Common myeloid progenitor, CD34-positive (primary cell): ENCODE data around the gene HDAC4.

Experiments
- CTCF ChIA-PET: fragments of 350-600 bp; sonication (Branson Sonifier 250); formaldehyde crosslinking; loops from one replicate; lab custom pipeline; 2021; ENCODE audit warnings: antibody characterized with exemption; lab: Charles Lee
- POLR2A ChIA-PET: fragments of 350-600 bp; sonication (Branson Sonifier 250); formaldehyde crosslinking; loops from one replicate; lab custom pipeline; 2021; ENCODE audit warnings: antibody characterized with exemption; lab: Charles Lee
- DNase-seq, 3 donors: peaks; one replicate each; pipeline versions ENCODE4 v3.0.0 to v3.0.0-alpha.2; 2013
- H3K27ac ChIP-seq, 2 experiments: 1 replicate in 1 of 2; 2 replicates in 1 of 2; pipeline ENCODE4 v1.7.0; 2013; ENCODE audit warnings: inconsistent platforms in 2 of 2, low read length in 2 of 2, mild to moderate bottlenecking in 2 of 2, low read depth in 1 of 2, moderate library complexity in 1 of 2; ENCODE audit not compliant: severe bottlenecking in 2 of 2, insufficient read depth in 1 of 2, poor library complexity in 1 of 2
- H3K27me3 ChIP-seq, 5 experiments: replicated peaks in 2 of 5; 1 replicate in 3 of 5; 2 replicates in 2 of 5; pipeline versions ENCODE4 v1.6.1 to v1.7.0; 2013; ENCODE audit warnings: low read length in 4 of 5, mild to moderate bottlenecking in 2 of 5, moderate library complexity in 2 of 5, inconsistent platforms in 1 of 5; ENCODE audit not compliant: insufficient read depth in 5 of 5, control insufficient read depth in 4 of 5
- H3K36me3 ChIP-seq, 4 experiments: 1 replicate in 2 of 4; 2 replicates in 2 of 4; pipeline versions ENCODE4 v1.6.1 to v1.7.0; 2013; ENCODE audit warnings: low read length in 3 of 4, control low read depth in 1 of 4, mild to moderate bottlenecking in 1 of 4; ENCODE audit not compliant: control insufficient read depth in 4 of 4, insufficient read depth in 4 of 4
- H3K4me1 ChIP-seq, 4 experiments: 1 replicate in 3 of 4; 2 replicates in 1 of 4; pipeline versions ENCODE4 v1.6.1 to v1.7.1; 2013; ENCODE audit warnings: low read length in 3 of 4, mild to moderate bottlenecking in 3 of 4, control low read depth in 1 of 4, inconsistent platforms in 1 of 4, moderate library complexity in 1 of 4; ENCODE audit not compliant: control insufficient read depth in 4 of 4, insufficient read depth in 4 of 4; ENCODE audit errors: control extremely low read depth in 1 of 4
- H3K4me3 ChIP-seq, 7 experiments: 1 replicate in 4 of 7; 2 replicates in 3 of 7; pipeline versions ENCODE4 v1.5.1 to v1.7.0; 2013; ENCODE audit warnings: mild to moderate bottlenecking in 7 of 7, low read length in 6 of 7, moderate library complexity in 6 of 7, inconsistent platforms in 2 of 7, low read depth in 2 of 7, control low read depth in 1 of 7; ENCODE audit not compliant: insufficient read depth in 4 of 7, control insufficient read depth in 1 of 7; ENCODE audit errors: extremely low read depth in 1 of 7
- H3K9me3 ChIP-seq, 5 experiments: 1 replicate in 4 of 5; 2 replicates in 1 of 5; pipeline versions ENCODE4 v1.6.1 to v1.7.1; 2013; ENCODE audit warnings: low read length in 4 of 5, mild to moderate bottlenecking in 2 of 5, inconsistent platforms in 1 of 5, low read depth in 1 of 5, moderate library complexity in 1 of 5; ENCODE audit not compliant: control insufficient read depth in 4 of 5, insufficient read depth in 2 of 5; ENCODE audit errors: control extremely low read depth in 1 of 5
- WGBS: methylation state at CpG from one replicate; pipeline ENCODE4 v1.1.5; 2013; ENCODE audit not compliant: insufficient coverage; 5-methylcytosine and 5-hydroxymethylcytosine counted together

The HDAC4 gene

DNA sequence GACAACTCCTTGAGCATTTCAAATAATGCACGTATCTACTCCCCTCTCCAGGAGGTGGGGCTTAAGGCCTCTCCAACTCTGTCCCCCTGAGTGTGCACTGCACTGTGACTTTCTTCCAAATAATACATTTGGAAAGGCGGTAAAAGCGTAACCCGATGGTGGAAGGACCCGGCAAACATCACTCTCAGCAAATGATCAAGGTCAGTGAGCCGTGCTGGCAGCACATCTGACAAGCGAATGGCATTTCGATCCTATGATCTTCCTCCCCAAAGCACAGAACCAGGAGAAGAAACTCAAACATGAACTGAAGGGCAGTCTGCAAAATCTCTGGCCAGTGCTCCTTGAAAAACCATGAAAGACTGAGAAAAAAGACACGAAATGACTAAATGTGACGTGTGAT, 344.2 kb downstream of the HDAC4 start:
- no peaks in the 10 kb centered on the region for H3K27me3 ChIP-seq
- peaks cover 0 to 52% (median 11%) of the 10 kb centered on the region in 4 experiments for H3K36me3 ChIP-seq
- 99% methylated on average over 10 of the region's 10 CpGs for WGBS
- no peak overlapping the region for H3K4me3 ChIP-seq
- POLR2A ChIA-PET, result no interaction called here
- H3K27ac ChIP-seq, result no peak overlapping the region
- DNase-seq, result no peak
- H3K4me1 ChIP-seq, result peaks cover 2 to 30% (median 24%) of the 10 kb centered on the region in 4 experiments
- CTCF ChIA-PET, result no interaction called here
- peaks cover 0 to 16% (median 5%) of the 10 kb centered on the region in 5 experiments for H3K9me3 ChIP-seq

DNA sequence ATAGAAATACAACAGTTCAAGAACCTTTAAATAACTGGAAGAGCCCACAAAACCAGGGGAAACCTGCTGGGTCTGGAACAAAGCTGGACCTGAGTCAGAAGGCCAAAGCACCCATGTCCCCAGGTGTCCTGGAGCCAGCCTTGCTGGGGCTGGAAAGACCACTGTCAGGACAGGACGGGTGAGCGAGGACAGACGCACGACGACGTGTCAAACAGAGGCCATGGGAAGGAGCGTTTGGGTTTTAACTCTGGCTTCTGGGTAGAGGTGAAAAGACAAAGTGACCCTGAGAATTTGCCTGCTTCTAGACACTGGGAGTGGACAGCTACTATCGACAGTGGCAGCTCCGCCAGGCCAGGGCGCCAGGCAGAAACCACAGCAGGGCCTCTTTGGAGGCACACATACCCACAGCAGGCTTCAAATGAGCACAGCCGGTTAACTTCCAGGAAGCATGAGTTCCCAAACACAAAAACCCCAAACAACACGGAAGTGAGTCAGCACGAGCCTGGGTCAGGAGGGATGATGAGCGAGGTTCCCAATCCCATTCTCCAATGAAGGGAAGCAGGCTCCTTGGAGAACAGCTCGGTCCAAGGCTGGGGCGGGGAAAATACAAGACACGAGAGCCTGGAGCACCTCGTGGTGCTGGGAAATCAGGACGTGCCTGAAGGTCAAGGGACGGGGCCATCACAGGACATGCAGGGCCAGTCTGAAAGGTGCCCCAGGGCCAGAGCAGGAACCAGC, 344.9 kb downstream of the HDAC4 start:
- Histone ChIP-seq H3K27ac (no peak overlapping the region), H3K9me3 (peaks cover 0 to 16% (median 5%) of the 10 kb centered on the region in 5 experiments), H3K4me1 (peaks cover 2 to 26% (median 22%) of the 10 kb centered on the region in 4 experiments), H3K36me3 (peaks cover 0 to 47% (median 11%) of the 10 kb centered on the region in 4 experiments), H3K4me3 (no peak overlapping the region), H3K27me3 (no peaks in the 10 kb centered on the region)
- ChIA-PET CTCF (interaction anchor here (0.6 kb wide), 1 partner anchor 116 kb away, joined by 3 read pairs; no protein-coding TSS in a partner anchor), POLR2A (no interaction called here)
- WGBS, result 91% methylated on average over 20 of the region's 20 CpGs
- DNase-seq, result no peak

DNA sequence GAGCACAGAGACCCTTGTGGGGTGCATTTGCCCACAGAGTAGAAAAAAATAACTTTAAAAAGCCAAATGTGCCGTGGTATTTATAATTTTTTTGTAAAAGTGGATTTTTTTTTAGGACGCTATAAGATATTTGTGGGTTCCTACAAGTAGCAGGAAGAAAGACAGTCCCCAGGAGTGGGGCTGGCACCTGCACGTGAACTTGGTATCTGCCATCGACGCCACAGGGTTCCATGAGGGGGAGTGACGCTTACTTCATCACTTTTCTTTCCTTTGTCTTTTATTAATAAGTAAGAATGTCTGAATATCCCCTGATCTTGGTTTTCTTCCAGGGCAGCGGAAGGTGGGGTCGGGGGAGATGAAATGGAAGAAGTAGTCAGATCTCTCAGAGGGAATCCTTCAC, 345.9 kb downstream of the HDAC4 start:
- DNase-seq, result no peak
- Histone ChIP-seq H3K4me3 (no peak overlapping the region), H3K9me3 (peaks cover 0 to 16% (median 5%) of the 10 kb centered on the region in 5 experiments), H3K27ac (no peak overlapping the region), H3K4me1 (peaks cover 2 to 16% (median 14%) of the 10 kb centered on the region in 4 experiments), H3K36me3 (peaks cover 0 to 55% (median 15%) of the 10 kb centered on the region in 4 experiments), H3K27me3 (no peaks in the 10 kb centered on the region)
- POLR2A ChIA-PET, result no interaction called here
- WGBS, result 100% methylated on average over 4 of the region's 8 CpGs
- CTCF ChIA-PET, result interaction anchor here (1.1 kb wide), 1 partner anchor 48 kb away, joined by 4 read pairs; no protein-coding TSS in a partner anchor

DNA sequence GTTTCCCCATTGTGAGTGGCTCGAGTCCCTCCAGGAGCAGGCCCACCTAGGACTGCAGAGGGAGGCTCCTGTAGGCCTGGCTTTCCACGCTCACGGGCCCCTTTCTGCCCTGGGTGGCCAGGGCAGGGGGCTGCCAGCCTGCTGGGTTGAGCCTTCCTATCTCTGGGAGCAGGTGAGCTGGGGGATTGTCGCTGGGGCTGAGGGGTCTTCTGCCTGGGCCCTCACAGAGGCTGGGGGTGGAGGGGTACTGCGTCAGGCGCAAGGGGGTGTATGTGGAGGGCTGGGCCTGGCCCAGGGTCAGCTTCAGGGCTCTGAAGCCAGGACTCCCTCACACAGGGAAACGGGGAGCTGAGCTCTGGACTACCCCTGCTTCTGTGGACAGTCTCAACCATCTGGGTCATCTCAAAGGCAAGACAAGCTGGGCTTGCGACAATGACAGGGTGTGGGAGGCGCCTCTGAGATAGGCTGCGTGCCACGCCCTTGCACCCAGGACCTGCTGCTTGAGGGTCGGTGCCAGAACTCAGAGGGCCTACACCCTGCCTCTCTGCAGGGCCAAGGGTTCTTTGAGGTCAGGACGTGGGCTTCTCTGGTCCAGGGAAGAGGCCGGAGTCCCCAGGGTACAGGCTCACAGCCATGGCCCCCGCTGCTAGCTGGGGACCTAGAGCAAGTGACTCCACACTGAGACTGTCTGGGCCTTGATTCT, 346.9 kb downstream of the HDAC4 start:
- ChIA-PET POLR2A (interaction anchor here (0.6 kb wide), 1 partner anchor 22 kb away, joined by 4 read pairs; no protein-coding TSS in a partner anchor), CTCF (interaction anchor here (1.1 kb wide), 1 partner anchor 49 kb away, joined by 4 read pairs; no protein-coding TSS in a partner anchor)
- Histone ChIP-seq H3K27me3 (no peaks in the 10 kb centered on the region), H3K9me3 (peaks cover 0 to 16% (median 5%) of the 10 kb centered on the region in 5 experiments), H3K36me3 (peaks cover 0 to 55% (median 15%) of the 10 kb centered on the region in 4 experiments), H3K4me3 (no peak overlapping the region), H3K4me1 (peaks cover 0 to 6% (median 4%) of the 10 kb centered on the region in 4 experiments), H3K27ac (no peak overlapping the region)
- over 99% methylated on average over 12 of the region's 15 CpGs for WGBS
- DNase-seq, result no peak

DNA sequence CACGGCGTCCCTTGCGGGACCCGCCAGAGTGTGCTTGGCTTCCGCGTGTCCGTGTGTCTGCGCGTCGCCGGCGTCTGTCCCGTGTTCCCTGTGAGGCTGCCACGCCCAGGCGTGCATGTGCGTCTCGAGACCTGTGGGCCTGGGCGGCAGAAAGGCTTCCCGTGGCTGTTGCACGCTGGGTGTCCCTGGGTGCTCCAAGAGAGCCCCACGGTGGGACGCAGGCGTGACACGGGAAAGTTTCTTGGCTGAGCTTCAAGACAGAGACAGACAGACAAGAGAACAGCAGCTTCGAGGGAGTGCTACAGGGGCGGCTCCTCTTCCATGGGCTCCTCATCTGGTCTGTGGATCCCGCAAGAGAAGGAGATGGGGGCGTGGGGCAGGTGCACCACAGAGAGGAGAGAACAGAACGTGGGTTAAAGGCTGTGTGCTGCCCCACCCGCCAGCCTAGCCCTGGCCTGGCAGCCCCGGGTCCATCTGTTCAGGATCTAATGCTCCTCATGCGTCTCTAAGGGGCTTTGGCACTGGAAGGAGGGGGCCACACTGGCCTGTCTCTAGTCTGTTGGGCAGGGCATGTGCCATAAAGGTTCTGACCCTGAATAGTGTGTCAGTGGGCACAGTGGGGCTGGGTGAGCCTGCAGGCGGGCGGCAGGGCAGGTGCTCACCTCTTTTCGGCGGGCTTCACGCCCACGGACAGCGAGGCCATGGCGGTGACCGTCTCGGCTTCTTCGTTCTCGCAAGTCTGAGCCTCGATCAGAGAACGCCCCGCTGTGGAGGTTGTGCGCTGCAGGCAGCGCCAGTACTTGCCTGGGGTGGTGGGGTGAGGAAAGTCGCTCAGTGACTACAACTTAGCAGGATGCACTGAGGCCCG, 347.8 kb downstream of the HDAC4 start:
- H3K27me3 ChIP-seq, result no peaks in the 10 kb centered on the region
- ChIA-PET CTCF (no interaction called here), POLR2A (no interaction called here)
- H3K36me3 ChIP-seq, result peaks cover 0 to 55% (median 15%) of the 10 kb centered on the region in 4 experiments
- WGBS, result 98% methylated on average over 42 of the region's 51 CpGs
- H3K4me3 ChIP-seq, result no peak overlapping the region
- no peak for DNase-seq
- peaks cover 0 to 14% (median 5%) of the 10 kb centered on the region in 5 experiments for H3K9me3 ChIP-seq
- H3K27ac ChIP-seq, result no peak overlapping the region
- H3K4me1 ChIP-seq, result no peaks in the 10 kb centered on the region

DNA sequence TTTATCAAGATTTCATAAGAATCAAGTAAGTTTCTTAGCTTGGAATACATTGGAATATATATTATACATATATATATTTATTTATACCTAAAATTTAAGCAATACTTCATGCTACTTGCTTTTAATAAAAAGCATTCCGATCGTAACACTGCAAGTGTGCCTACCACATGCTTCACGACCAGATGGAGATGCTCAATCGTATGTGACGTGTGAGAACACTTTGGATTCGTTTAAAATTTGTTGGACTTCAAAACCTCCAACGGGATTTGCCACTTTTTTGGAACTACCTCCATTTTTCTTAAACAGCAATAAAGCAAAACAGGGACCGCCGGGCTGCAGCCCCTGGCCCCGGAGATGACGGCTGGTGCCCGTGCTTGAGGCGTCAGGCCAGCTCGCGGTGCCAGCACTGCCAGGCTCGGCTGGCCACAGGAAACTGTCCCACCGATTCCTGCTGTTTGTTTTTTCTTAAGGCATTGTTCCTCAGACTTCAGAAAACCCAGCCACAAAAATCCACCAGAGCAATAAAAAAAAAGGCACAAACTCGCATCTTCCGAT, 348.9 kb downstream of the HDAC4 start:
- Histone ChIP-seq H3K27me3 (no peaks in the 10 kb centered on the region), H3K27ac (no peak overlapping the region), H3K4me1 (no peaks in the 10 kb centered on the region), H3K9me3 (peaks cover 0 to 5% (median 0%) of the 10 kb centered on the region in 5 experiments), H3K36me3 (peaks cover 0 to 49% (median 13%) of the 10 kb centered on the region in 4 experiments), H3K4me3 (no peak overlapping the region)
- ChIA-PET CTCF (no interaction called here), POLR2A (no interaction called here)
- 97% methylated on average over 19 of the region's 19 CpGs for WGBS
- DNase-seq, result no peak
